Omental fat pad (tissue), 4 donors: ENCODE results near the gene SORL1. TPM values are rescaled to one million over a fixed set of nuclear protein-coding genes. Genes with fewer than 3 reads are reported as not detected.

Experiments
- ATAC-seq: fragments of 150-250 bp; one replicate; pipeline ENCODE4 v1.9.1; 2016; ENCODE audit warnings: mild to moderate bottlenecking, moderate library complexity; ENCODE audit not compliant: low FRiP score
- DNase-seq: peaks from one replicate; pipeline ENCODE4 v3.0.0-alpha.2; 2019; ENCODE audit warnings: low spot score
- CTCF ChIP-seq, 3 donors: fragments of 450-650 bp; IDR thresholded peaks; one replicate each; pipeline ENCODE4 v1.5.1; 2016 to 2017; ENCODE audit warnings: antibody characterized with exemption in 3 of 3, mild to moderate bottlenecking in 3 of 3, moderate library complexity in 2 of 3
- total RNA-seq, 4 donors: library from RNA; depleted of rRNA; stranded (reverse); fragments of >200 nt; gene quantifications; one replicate each; pipeline ENCODE4 v1.1.0, GENCODE V29; 2016

SORL1 gene
- total RNA-seq, 4 donors from 2014 or later, result 5.8 to 93.0 (median 11.1) TPM

- no peak for TF ChIP-seq CTCF (IDR thresholded peaks at IDR 0.05)
- no peak for ATAC-seq
- DNase-seq, result no peak
These were observed 7.4 kb downstream of the SORL1 start for GRCh38 chr11:121459413-121460017.

DNA sequence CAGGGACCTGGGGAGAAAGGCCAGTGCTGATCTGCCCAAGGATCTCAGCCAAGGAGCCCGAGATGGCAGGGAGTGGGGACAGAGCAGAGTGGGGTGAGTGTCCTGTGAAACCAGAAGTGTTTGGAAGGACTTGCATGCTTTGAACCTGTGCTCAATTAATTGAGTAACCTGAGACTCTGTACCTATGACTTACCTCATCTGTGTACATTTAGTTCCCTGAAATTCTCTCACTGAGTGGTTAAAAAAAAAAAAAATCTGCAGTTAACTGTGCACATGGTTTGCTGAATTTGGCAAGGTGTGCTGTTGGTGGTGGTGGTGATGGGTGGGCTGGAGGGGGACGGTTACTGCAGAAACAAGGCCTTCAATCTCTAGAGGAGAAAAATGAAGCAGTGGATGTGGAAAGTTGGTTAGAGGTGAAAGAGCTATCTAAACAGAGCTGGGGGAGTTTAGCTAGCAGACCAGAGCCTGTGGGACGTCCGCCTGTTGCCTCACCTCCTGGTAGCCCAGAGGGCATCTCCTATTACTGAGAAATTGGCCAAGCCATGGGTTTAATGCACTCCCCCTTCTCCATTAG is 8.9 kb downstream of the SORL1 start:
- ATAC-seq (no peak), DNase-seq (no peak)
- TF ChIP-seq CTCF (IDR thresholded peaks at IDR 0.05), result no peak

- ATAC-seq (no peak), DNase-seq (no peak)
- TF ChIP-seq CTCF (IDR thresholded peaks at IDR 0.05), result no peak
These were observed 9.7 kb downstream of the SORL1 start for GRCh38 chr11:121461843-121462242.

DNA sequence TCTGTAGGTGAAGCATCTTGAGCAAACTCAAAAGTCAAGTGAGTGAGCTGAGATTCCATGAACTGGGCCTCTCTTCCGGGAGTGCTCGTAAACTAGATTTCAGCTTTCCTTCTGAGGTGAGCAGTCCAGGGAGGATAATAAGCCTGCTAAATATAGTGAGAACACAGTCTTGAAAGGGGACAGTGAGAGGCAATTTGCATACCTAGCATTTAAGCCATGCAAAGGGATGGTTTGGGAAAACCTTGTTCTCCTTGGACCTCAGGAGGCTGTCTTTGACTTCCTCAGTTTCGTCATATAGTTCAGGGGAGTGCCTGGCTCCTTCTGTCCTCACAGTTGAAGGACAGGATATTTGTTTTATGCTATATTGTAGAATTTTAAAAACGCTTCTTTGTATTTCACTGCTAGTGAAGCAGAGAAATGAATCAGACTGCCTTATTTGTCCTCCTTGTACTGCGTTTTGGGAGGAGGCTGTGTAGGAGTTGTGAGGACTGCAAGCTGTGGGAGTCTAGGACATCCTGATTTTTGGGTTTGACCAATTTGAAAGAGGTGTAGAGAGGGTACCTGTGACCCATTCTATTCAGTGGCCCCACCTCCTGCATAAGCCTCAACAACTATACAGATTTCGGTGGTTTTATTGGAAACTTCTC is 11.7 kb downstream of the SORL1 start:
- DNase-seq (no peak), ATAC-seq (no peak)
- no peak for TF ChIP-seq CTCF (IDR thresholded peaks at IDR 0.05)

- DNase-seq (no peak), ATAC-seq (peak; percentile 43)
- no peak for TF ChIP-seq CTCF (IDR thresholded peaks at IDR 0.05)
These were observed 12.3 kb downstream of the SORL1 start for GRCh38 chr11:121464352-121464946.

- no peak for ATAC-seq
- DNase-seq, result no peak
- no peak for TF ChIP-seq CTCF (IDR thresholded peaks at IDR 0.05)
These were observed 13.6 kb downstream of the SORL1 start for GRCh38 chr11:121465709-121466062.
